H1 (cell line): ENCODE results near the gene TTBK1.

Experiments
- BRCA1 ChIP-seq: IDR thresholded peaks from 2 replicates; pipeline ENCODE4 v1.6.1; 2012; ENCODE audit warnings: low read depth, low read length, improper control_type of control experiment
- EP300 ChIP-seq, 2 experiments: IDR thresholded peaks; 1 replicate in 1 of 2; 2 replicates in 1 of 2; pipeline ENCODE4 v1.6.1; 2011 to 2012; ENCODE audit warnings: low read depth in 2 of 2, low read length in 2 of 2, mild to moderate bottlenecking in 2 of 2, borderline replicate concordance in 1 of 2, inconsistent platforms in 1 of 2, moderate library complexity in 1 of 2
- GABPA ChIP-seq: IDR thresholded peaks from 2 replicates; pipeline ENCODE4 v1.6.1; 2011; ENCODE audit warnings: mild to moderate bottlenecking, low read length, moderate library complexity, borderline replicate concordance; ENCODE audit not compliant: insufficient read depth
- JUN ChIP-seq: IDR thresholded peaks from 2 replicates; pipeline ENCODE4 v1.6.1; 2011; ENCODE audit warnings: low read depth, mild to moderate bottlenecking, improper control_type of control experiment, low read length
- RAD21 ChIP-seq, 2 experiments: IDR thresholded peaks in 1 of 2; conservative IDR thresholded peaks in 1 of 2; 2 replicates each; pipeline ENCODE4 v1.6.1; 2011; ENCODE audit warnings: low read depth in 2 of 2, low read length in 2 of 2, improper control_type of control experiment in 1 of 2, inconsistent platforms in 1 of 2, mild to moderate bottlenecking in 1 of 2, moderate library complexity in 1 of 2
- RXRA ChIP-seq: IDR thresholded peaks from 2 replicates; pipeline ENCODE4 v1.6.1; 2011; ENCODE audit warnings: low read depth, mild to moderate bottlenecking, low read length, moderate library complexity; ENCODE audit not compliant: insufficient read depth
- SIX5 ChIP-seq: IDR thresholded peaks from 2 replicates; pipeline ENCODE4 v1.6.1; 2011; ENCODE audit warnings: mild to moderate bottlenecking, low read depth, low read length
- SRF ChIP-seq: IDR thresholded peaks from 2 replicates; pipeline ENCODE4 v1.6.1; 2011; ENCODE audit warnings: mild to moderate bottlenecking, low read depth, low read length, moderate library complexity
- TAF1 ChIP-seq: IDR thresholded peaks from 2 replicates; pipeline ENCODE4 v1.6.1; 2011; ENCODE audit warnings: mild to moderate bottlenecking, low read depth, low read length
- TF ChIP-seq, protein P1 (sequence below), 3 experiments: IDR thresholded peaks; 1 replicate in 2 of 3; 2 replicates in 1 of 3; pipeline versions ENCODE4 v1.5.1 to v1.6.1; 2011; ENCODE audit warnings: low read length in 3 of 3, mild to moderate bottlenecking in 3 of 3, inconsistent platforms in 2 of 3, low read depth in 1 of 3, moderate library complexity in 1 of 3; ENCODE audit not compliant: insufficient read depth in 1 of 3; ENCODE audit errors: control extremely low read depth in 1 of 3
- TF ChIP-seq, protein P2 (sequence below): IDR thresholded peaks from 2 replicates; pipeline ENCODE4 v1.6.1; 2012; ENCODE audit warnings: inconsistent platforms

DNA sequence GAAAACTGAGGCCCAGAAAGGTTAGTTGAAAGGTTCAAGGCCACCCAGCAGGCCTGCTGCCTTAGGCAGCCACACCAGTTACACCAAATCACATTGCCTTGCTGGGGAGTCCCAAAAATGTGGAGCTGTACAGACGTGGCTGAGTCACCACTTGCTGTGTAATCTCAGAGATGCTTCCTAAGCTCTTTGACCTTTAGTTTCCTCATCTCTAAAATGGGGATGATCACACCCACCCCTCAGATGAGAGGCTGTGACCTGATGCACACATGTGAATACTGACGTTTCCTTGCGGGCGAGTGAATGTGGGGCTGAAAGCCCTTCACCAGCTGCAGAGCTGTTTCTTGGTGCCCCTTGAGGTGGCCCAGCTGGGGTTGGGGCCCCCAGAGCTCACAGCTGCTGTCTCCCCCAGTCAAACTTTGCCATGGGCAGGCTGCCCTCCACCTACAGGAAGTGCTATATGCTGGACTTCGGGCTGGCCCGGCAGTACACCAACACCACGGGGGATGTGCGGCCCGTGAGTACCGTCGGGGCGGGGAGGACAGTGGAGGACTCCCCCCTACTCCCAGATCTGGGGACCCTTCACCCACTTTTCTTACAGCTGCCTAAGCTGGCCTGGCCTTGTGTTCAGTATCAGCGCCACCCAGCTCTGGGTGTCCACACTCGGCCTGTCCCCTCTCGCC lies 11.0 kb downstream of the TTBK1 start:
- TF ChIP-seq, protein P1, sequence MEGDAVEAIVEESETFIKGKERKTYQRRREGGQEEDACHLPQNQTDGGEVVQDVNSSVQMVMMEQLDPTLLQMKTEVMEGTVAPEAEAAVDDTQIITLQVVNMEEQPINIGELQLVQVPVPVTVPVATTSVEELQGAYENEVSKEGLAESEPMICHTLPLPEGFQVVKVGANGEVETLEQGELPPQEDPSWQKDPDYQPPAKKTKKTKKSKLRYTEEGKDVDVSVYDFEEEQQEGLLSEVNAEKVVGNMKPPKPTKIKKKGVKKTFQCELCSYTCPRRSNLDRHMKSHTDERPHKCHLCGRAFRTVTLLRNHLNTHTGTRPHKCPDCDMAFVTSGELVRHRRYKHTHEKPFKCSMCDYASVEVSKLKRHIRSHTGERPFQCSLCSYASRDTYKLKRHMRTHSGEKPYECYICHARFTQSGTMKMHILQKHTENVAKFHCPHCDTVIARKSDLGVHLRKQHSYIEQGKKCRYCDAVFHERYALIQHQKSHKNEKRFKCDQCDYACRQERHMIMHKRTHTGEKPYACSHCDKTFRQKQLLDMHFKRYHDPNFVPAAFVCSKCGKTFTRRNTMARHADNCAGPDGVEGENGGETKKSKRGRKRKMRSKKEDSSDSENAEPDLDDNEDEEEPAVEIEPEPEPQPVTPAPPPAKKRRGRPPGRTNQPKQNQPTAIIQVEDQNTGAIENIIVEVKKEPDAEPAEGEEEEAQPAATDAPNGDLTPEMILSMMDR (IDR thresholded peaks at IDR 0.05; ENCODE audit: control extremely low read depth in 1 of 3, insufficient read depth in 1 of 3, low read depth in 1 of 3, low read length in 3 of 3) = no peak
- TF ChIP-seq, protein P2, sequence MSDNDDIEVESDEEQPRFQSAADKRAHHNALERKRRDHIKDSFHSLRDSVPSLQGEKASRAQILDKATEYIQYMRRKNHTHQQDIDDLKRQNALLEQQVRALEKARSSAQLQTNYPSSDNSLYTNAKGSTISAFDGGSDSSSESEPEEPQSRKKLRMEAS = no peak
- TF ChIP-seq RXRA = no peak
- TF ChIP-seq BRCA1 = no peak
- TF ChIP-seq SIX5 = no peak
- TF ChIP-seq SRF = no peak
- no peak for TF ChIP-seq TAF1
- TF ChIP-seq RAD21 (IDR thresholded peaks at IDR 0.05 in 1 of 2, conservative IDR thresholded peaks at IDR 0.05 in 1 of 2; ENCODE audit: low read depth in 2 of 2, low read length in 2 of 2) = no peak
- TF ChIP-seq GABPA = no peak
- TF ChIP-seq EP300 (IDR thresholded peaks at IDR 0.05; ENCODE audit: borderline replicate concordance in 1 of 2, low read depth in 2 of 2, low read length in 2 of 2) = no peak
- no peak for TF ChIP-seq JUN
